Endothelial cell of umbilical vein (primary cell): Measurements from ENCODE around the gene CLNK. TPM values are rescaled to one million over a fixed set of nuclear protein-coding genes. Genes with fewer than 3 reads are reported as not detected.

Experiments used
- BruUV-seq: library from RNA; stranded (reverse); fragments of 400-500 nt; replicated peaks from 2 replicates; lab custom pipeline; 2021; lab: Mats Ljungman, UMichigan
- CTCF ChIA-PET: fragments of 300-600, 350-600 bp; sonication (Branson Sonifier 250); formaldehyde crosslinking; loops from one replicate; lab custom pipeline; 2021; ENCODE audit warnings: antibody characterized with exemption, inconsistent platforms; lab: Charles Lee
- POLR2A ChIA-PET: fragments of 300-600, 350-600 bp; sonication (Branson Sonifier 250); formaldehyde crosslinking; loops from one replicate; lab custom pipeline; 2021; ENCODE audit warnings: antibody characterized with exemption, inconsistent platforms; lab: Charles Lee
- DNase-seq: peaks from one replicate; pipeline ENCODE4 v3.0.0-alpha.2; 2011; ENCODE audit warnings: low read depth, low spot score
- FAIRE-seq: peaks from 2 replicates; lab custom pipeline; 2011; peaks lifted over from hg19 to GRCh38; lab: Jason Lieb, UNC
- H2AFZ ChIP-seq: 2 replicates; pipeline ENCODE4 v1.6.0; 2012; ENCODE audit warnings: low read depth, low read length, control low read depth, inconsistent platforms
- H3K27ac ChIP-seq: 2 replicates; pipeline ENCODE4 v1.5.1; 2011; ENCODE audit warnings: low read depth, mild to moderate bottlenecking, control low read depth, low read length, moderate library complexity; ENCODE audit not compliant: insufficient read depth
- H3K27me3 ChIP-seq, 2 experiments: 2 replicates each; pipeline versions ENCODE4 v1.6.0 to v1.6.1; 2011; ENCODE audit warnings: low read length in 2 of 2, mixed read lengths in 1 of 2; ENCODE audit not compliant: control insufficient read depth in 2 of 2, insufficient read depth in 2 of 2
- H3K36me3 ChIP-seq, 2 experiments: 2 replicates in 1 of 2; 3 replicates in 1 of 2; pipeline ENCODE4 v1.5.1; 2011; ENCODE audit warnings: low read length in 2 of 2, mild to moderate bottlenecking in 1 of 2, moderate library complexity in 1 of 2; ENCODE audit not compliant: control insufficient read depth in 2 of 2, insufficient read depth in 2 of 2; ENCODE audit errors: extremely low read depth in 1 of 2
- H3K4me1 ChIP-seq: 3 replicates; pipeline ENCODE4 v1.5.1; 2011; ENCODE audit warnings: mild to moderate bottlenecking, low read length; ENCODE audit not compliant: control insufficient read depth, insufficient read depth; ENCODE audit errors: extremely low read depth
- H3K4me2 ChIP-seq: 2 replicates; pipeline ENCODE4 v1.6.1; 2011; ENCODE audit warnings: low read length, control low read depth, mixed read lengths; ENCODE audit not compliant: insufficient read depth
- H3K4me3 ChIP-seq, 3 experiments: fragments of 200-600 bp in 1 of 3; sonication (generic), shearing (Covaris generic) in 1 of 3; replicated peaks in 1 of 3; 2 replicates each; pipeline ENCODE4 v1.5.1; 2011 to 2016; ENCODE audit warnings: control low read depth in 3 of 3, low read length in 3 of 3, mild to moderate bottlenecking in 2 of 3, inconsistent platforms in 1 of 3, low read depth in 1 of 3, moderate library complexity in 1 of 3; ENCODE audit not compliant: insufficient read depth in 1 of 3
- H3K79me2 ChIP-seq: 2 replicates; pipeline ENCODE4 v1.6.0; 2012; ENCODE audit warnings: low read length, inconsistent platforms; ENCODE audit not compliant: control insufficient read depth, insufficient read depth
- H3K9ac ChIP-seq: replicated peaks from 2 replicates; pipeline ENCODE3; 2011; ENCODE audit warnings: low read length, control low read depth; ENCODE audit not compliant: insufficient read depth; ENCODE audit errors: extremely low read depth
- H3K9me1 ChIP-seq: replicated peaks from 3 replicates; pipeline ENCODE4 v1.6.0; 2011; ENCODE audit warnings: mild to moderate bottlenecking, low read length; ENCODE audit not compliant: control insufficient read depth, insufficient read depth; ENCODE audit errors: extremely low read depth
- H3K9me3 ChIP-seq: replicated peaks from 2 replicates; pipeline ENCODE4 v1.5.1; 2012; ENCODE audit warnings: low read length, inconsistent platforms; ENCODE audit not compliant: control insufficient read depth, insufficient read depth
- H4K20me1 ChIP-seq: replicated peaks from 2 replicates; pipeline ENCODE3; 2011; ENCODE audit warnings: mild to moderate bottlenecking, low read length; ENCODE audit not compliant: control insufficient read depth, insufficient read depth; ENCODE audit errors: extremely low read depth
- CTCF ChIP-seq, 2 donors: IDR thresholded peaks; 1 replicate in 1 of 2; 2 replicates in 1 of 2; pipeline ENCODE4 v1.5.1; 2011; ENCODE audit warnings: low read length in 2 of 2, mild to moderate bottlenecking in 2 of 2, moderate library complexity in 2 of 2, control low read depth in 1 of 2, inconsistent platforms in 1 of 2, low read depth in 1 of 2; ENCODE audit not compliant: insufficient read depth in 1 of 2; ENCODE audit errors: extremely low read depth in 1 of 2
- EZH2 ChIP-seq: IDR thresholded peaks from 2 replicates; pipeline ENCODE4 v1.6.1; 2012; ENCODE audit warnings: borderline replicate concordance, low read depth, mild to moderate bottlenecking, moderate library complexity, low read length, inconsistent platforms; ENCODE audit not compliant: severe bottlenecking
- FOS ChIP-seq: IDR thresholded peaks from 2 replicates; pipeline ENCODE4 v1.6.1; 2011; ENCODE audit warnings: mild to moderate bottlenecking, low read length, moderate library complexity, borderline replicate concordance; ENCODE audit not compliant: insufficient read depth
- GATA2 ChIP-seq: IDR thresholded peaks from 2 replicates; pipeline ENCODE4 v1.7.0; 2011; ENCODE audit warnings: low read depth, mild to moderate bottlenecking, moderate library complexity, mixed read lengths, low read length; ENCODE audit not compliant: insufficient read length, insufficient read depth
- JUN ChIP-seq: IDR thresholded peaks from 2 replicates; pipeline ENCODE4 v1.6.1; 2011; ENCODE audit warnings: borderline replicate concordance, low read depth; ENCODE audit not compliant: insufficient read length, insufficient read depth
- MAX ChIP-seq: IDR thresholded peaks from 2 replicates; pipeline ENCODE4 v1.6.1; 2011; ENCODE audit not compliant: insufficient read depth, insufficient read length
- MYC ChIP-seq: IDR thresholded peaks from one replicate; pipeline ENCODE4 v1.6.1; 2011; ENCODE audit warnings: mild to moderate bottlenecking, low read depth, low read length
- POLR2A ChIP-seq: IDR thresholded peaks from 2 replicates; pipeline ENCODE4 v1.6.1; 2012; ENCODE audit warnings: low read depth, mild to moderate bottlenecking, control low read depth, low read length
- POLR2AphosphoS5 ChIP-seq: IDR thresholded peaks from 2 replicates; pipeline ENCODE4 v1.6.1; 2012; ENCODE audit warnings: low read depth, mild to moderate bottlenecking, control low read depth, low read length, moderate library complexity; ENCODE audit not compliant: insufficient read depth
- dilution Hi-C: fragments of 300-500 bp; cut with MboI; formaldehyde crosslinking; loops from one replicate; pipeline ENCODE4 v1.15.0; 2019; ENCODE audit warnings: low sequenced_read_pairs; ENCODE audit not compliant: extremely low pct_ligation_motif_present
- intact Hi-C: fragments of 100-400 bp; cut with micrococcal nuclease; formaldehyde crosslinking; loops from one replicate; pipeline ENCODE4 v1.10.0; 2022
- polyA plus RNA-seq, 4 experiments: library from polyadenylated mRNA; depleted of rRNA in 3 of 4; stranded (reverse) in 3 of 4; unstranded in 1 of 4; fragments of >200 nt; gene quantifications; 2 replicates each; pipeline versions ENCODE4 v1.2.1 to v1.2.3, GENCODE V29; 2011 to 2012; ENCODE audit warnings: missing spikeins in 1 of 4
- total RNA-seq: library from RNA; stranded (reverse); gene quantifications from 2 replicates; pipeline ENCODE4 v1.2.3, GENCODE V29; 2021

The CLNK gene
- total and polyA plus RNA-seq, 2 donors (not counting 3 experiments of a cell fraction or from before 2014, with no cell fraction given): not detected

GRCh38 chr4:10504570-10505179 lies 179.9 kb downstream of the CLNK start:
- intact Hi-C loops: no loop called here
- Histone ChIP-seq H3K4me1 (no peaks in the 10 kb centered on the region), H3K27ac (no peak overlapping the region), H3K9me1 (no peaks in the 10 kb centered on the region), H3K4me2 (no peak overlapping the region), H3K27me3 (peaks cover 0 to 2% of the 10 kb centered on the region in 2 experiments), H4K20me1 (no peaks in the 10 kb centered on the region), H3K9ac (no peak overlapping the region), H3K4me3 (no peak overlapping the region), H3K9me3 (no peaks in the 10 kb centered on the region), H3K36me3 (no peaks in the 10 kb centered on the region), H2AFZ (no peak overlapping the region), H3K79me2 (no peaks in the 10 kb centered on the region)
- TF ChIP-seq FOS (no peak), MYC (no peak), POLR2A (no peak), GATA2 (no peak), POLR2AphosphoS5 (no peak), EZH2 (no peak), MAX (no peak), JUN (no peak), CTCF (IDR thresholded peaks at IDR 0.05; ENCODE audit: extremely low read depth in 1 of 2, insufficient read depth in 1 of 2, low read depth in 1 of 2, low read length in 2 of 2) (no peak)
- ChIA-PET POLR2A (no interaction called here), CTCF (no interaction called here)
- FAIRE-seq (no peak), DNase-seq (no peak)
- dilution Hi-C loops: no loop called here
- no TSS peak for BruUV-seq
